ENCODE data around the gene RAB6B. TPM values are rescaled to one million over a fixed set of nuclear protein-coding genes. Genes with fewer than 3 reads are reported as not detected.

Gene RAB6B
- total RNA-seq, 1 experiment from 2014 or later: 5.2 TPM

DNA sequence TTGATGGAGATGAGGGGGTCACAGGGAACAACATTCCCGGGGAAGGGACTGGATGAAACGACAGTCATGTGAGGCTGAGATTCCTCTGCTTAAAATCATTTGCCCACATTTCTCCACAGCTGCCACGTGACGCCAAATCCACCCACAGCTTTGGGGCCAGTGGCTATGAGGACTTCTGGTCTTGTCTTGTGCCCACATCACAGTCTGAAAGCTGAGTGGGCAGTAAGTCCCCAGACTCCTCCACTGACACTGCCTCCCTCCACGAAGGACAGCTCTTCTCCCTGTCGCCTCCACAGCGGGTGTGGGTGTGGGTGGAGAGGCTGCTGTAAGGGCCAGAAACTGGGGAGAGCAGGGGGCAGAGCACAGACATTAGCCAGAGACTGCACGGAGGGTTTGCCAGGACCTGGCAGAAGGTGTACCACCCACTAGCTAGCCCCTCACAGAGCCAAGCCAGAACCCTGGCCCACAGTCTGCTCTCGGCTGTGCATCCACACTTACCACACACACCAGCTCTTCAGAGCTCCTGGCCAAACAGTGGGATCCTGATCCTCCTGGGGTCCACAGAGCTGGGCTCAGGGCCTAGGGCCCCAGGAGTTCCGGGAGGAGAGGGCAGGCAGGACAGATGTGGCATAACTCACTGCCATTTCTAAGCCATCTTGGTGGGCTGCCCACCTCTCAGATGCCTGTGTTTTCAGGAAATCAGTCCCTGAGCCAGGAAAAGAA lies 24.2 kb downstream of the RAB6B start:
- no peak for DNase-seq (ENCODE audit: low read depth, low spot score)
- in situ Hi-C loops (cut with HindIII; ENCODE audit: low pct_unique_long_range_greater_than_20kb, low sequenced_read_pairs): no loop called here

DNA sequence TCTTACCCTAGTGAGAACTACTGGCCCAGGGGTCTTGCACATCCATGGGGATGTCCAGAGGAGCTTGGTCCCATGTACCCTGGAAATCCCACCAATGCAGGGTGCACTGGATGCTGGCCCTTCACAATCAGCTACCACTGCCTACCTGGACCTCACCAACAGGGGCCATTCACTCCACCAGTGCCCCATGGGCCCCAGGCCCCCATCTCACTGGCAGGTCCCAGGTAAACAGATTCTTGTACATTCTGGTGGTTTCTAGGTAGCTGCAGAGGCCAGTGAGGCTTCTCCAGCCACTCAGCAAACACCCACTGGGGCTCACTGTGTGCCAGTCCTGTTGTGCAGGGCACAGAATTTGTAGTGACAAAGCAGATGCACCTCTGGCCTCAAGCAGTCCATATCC lies 24.9 kb downstream of the RAB6B start:
- in situ Hi-C loops (cut with HindIII; ENCODE audit: low pct_unique_long_range_greater_than_20kb, low sequenced_read_pairs): no loop called here
- no peak for DNase-seq (ENCODE audit: low read depth, low spot score)

DNA sequence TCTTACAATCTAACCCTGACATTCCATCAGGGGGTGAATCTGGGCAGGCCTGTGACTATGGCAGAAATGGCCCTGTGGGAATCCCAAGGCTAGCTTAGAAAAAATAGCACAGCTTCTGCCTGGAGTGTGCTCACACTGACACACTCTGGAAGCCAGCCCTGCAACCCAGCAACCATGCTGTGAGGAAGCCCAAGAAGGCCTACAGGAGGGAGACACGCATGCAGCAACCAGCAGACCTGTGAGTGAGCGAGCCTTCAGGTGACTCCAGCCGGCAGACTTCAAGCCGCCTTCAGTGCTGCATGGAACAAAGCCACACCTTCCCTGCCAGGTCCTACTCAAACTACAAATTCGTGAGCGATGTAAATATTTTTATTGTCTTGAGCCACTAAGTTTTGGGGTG lies 26.1 kb downstream of the RAB6B start:
- no peak for DNase-seq (ENCODE audit: low read depth, low spot score)
- in situ Hi-C loops (cut with HindIII; ENCODE audit: low pct_unique_long_range_greater_than_20kb, low sequenced_read_pairs): no loop called here

DNA sequence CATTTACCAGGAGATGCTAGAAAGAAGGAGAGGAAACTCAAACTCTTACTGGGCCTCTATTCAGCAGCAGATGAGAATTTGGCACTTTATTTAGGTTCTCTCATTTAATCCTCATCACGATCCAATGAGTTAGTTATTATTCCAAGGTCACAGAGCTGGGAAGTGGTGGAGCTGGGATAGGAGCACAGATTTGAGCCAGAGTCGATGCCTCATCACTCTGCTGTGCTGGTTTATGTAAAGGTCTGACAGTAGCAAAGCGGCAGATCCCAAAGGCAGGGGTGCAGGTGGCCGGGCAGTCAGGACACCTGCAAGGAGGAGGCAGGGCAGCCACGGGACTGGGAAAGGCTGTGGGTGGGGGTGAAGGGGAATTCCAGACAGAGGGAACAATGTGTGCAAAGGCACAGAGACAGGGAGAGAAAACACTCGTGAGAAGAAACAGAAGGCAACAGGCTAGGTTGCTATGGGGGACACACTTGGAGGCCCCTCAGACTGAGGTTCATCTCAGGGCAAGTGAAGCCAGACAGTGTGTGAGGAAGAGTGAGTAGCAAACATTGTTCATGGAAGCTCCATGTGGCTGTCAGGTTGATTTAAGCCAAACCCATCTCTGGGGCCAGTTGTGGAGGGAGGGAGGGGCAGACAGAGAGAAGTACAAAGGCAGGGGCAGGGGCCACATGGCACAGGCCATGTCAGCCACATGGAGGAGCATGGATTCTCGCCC lies 26.8 kb downstream of the RAB6B start:
- in situ Hi-C loops (cut with HindIII; ENCODE audit: low pct_unique_long_range_greater_than_20kb, low sequenced_read_pairs): no loop called here
- DNase-seq (ENCODE audit: low read depth, low spot score): no peak

DNA sequence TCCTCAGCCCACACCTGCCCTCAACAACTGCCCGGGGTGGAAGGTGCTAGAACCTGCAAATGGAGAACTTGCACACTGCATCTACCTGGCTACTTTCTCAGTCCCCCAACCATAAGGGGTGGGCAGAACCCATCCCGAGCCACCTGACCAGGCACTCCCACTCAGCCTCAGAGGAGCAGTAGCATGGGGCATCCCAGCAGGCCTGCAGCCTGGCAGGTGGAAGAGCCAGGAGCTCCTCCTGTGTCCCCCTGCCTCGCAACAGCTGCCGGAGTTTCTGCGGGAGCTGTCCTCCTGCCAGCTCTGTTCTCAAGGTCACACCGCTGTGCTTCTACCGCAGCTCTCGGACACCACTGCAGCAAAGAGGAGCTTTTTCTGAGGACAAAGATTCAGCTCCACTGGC lies 27.5 kb downstream of the RAB6B start:
- no peak for DNase-seq (ENCODE audit: low read depth, low spot score)
- in situ Hi-C loops (cut with HindIII; ENCODE audit: low pct_unique_long_range_greater_than_20kb, low sequenced_read_pairs): no loop called here

DNA sequence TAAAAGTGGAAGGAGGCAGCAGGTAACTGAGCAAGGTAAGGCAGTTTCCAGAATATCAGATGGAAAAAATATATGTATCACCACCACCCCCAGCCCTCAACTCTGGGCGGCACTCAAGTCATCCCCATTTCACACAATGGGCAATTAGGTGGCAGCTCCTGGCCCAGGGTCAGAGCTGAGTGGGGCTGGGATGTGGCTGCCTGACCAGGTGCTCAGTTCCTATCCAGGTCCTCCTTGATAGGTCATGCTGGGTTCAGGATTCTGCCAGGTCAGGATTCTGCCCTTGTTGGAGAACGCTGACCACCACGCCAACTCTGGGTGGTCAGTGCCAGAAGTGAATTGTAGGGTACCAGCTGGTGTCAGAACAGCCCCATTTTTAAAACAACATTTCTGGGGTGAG lies 29.5 kb downstream of the RAB6B start:
- in situ Hi-C loops (cut with HindIII; ENCODE audit: low pct_unique_long_range_greater_than_20kb, low sequenced_read_pairs): no loop called here
- no peak for DNase-seq (ENCODE audit: low read depth, low spot score)

DNA sequence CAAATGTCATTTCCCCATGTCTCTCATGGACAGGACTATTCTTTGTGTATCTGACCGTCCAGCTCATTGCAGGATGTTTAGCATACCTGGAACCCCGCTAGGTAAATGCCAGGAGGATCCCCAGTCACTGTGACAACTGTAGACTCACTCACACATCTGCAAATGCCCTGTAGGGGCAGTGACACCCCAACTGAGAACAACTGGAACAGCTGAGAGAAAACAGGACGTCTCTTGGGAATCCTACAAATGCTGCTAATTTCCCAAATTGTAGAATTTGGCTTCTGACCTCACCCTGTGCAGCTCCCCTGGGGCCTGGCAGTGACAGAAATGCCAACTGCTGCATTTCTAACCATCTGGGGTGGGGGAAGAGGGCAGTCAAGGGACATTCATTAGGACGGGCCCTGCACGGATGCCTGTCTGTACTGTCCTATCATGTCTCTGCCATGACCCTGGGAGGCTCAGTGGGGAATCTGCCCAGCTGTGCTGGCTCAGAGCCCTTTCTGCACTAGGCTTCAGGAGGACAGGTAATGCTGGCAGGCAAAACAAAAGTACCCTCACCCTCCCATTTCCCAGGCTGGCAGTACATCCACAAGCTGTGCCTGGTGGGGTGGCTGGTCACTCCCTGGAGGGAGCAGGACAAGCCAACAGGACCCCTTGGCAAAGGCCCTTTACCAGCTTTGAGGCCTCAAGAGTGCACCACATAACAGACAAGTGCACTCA lies 30.4 kb downstream of the RAB6B start:
- DNase-seq (ENCODE audit: low read depth, low spot score): no peak
- in situ Hi-C loops (cut with HindIII; ENCODE audit: low pct_unique_long_range_greater_than_20kb, low sequenced_read_pairs): no loop called here

DNA sequence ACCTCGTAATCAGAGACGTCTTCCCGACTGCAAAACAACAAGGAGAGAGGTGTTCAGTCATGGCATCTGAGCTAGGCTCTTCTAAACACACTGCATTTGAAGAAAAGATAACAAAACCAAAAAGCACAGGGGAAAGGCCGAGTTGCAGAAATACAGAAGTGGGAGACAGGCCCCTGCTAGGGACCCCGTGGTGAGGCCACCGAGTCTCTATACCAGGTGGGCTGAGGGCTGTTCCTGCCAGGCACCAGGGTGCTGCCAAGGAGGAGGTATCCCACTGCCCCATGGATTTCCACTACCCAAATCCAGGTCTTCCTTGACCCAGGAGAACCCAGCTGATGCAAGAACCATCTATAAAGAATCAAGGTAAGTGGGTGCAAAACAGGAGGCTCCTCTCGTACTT lies 31.1 kb downstream of the RAB6B start:
- DNase-seq (ENCODE audit: low read depth, low spot score): no peak
- in situ Hi-C loops (cut with HindIII; ENCODE audit: low pct_unique_long_range_greater_than_20kb, low sequenced_read_pairs): no loop called here

DNA sequence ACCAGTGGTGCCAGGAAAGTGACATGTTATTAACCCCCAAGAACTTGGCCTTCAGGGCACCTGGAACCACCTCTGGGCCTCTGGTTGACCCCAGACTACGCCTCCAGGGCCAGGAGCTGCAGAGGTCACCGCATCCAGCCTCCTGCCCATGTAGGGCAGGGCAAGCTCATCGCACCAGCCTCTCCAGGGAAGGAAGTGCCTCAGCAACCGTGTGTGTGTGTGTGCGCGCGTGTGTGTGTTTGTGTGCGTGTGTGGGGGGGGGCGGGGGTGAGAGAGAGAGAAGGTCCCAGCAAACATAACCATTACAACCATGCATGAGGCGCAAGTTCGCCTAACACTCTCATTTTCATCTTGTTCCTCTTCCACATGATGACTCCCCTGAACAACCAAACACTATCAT lies 31.8 kb downstream of the RAB6B start:
- in situ Hi-C loops (cut with HindIII; ENCODE audit: low pct_unique_long_range_greater_than_20kb, low sequenced_read_pairs): no loop called here

DNA sequence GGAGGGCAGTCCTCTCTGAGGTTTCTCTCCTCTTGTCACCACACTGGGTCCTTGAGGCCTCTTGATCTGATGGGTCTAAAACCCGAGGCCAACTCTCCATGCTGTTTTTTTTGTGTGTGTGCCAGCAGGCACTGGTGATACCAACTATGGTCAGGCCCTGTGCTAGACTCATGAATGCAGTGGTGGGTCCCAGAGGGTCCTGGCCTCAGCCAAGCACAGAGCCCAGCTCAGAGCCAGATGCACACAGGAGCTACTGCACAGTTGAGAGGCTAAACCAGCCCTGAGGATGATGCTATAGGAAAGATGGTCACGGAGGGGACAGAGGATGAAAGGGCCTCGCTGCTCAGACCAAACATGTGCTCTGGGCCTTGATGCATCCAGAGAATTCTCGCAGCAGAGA lies 33.5 kb downstream of the RAB6B start:
- DNase-seq (ENCODE audit: low read depth, low spot score): no peak
- in situ Hi-C loops (cut with HindIII; ENCODE audit: low pct_unique_long_range_greater_than_20kb, low sequenced_read_pairs): no loop called here

More for the DNA sequence above, 31.8 kb downstream of the RAB6B start:
- DNase-seq (ENCODE audit: low read depth, low spot score): no peak

DNA sequence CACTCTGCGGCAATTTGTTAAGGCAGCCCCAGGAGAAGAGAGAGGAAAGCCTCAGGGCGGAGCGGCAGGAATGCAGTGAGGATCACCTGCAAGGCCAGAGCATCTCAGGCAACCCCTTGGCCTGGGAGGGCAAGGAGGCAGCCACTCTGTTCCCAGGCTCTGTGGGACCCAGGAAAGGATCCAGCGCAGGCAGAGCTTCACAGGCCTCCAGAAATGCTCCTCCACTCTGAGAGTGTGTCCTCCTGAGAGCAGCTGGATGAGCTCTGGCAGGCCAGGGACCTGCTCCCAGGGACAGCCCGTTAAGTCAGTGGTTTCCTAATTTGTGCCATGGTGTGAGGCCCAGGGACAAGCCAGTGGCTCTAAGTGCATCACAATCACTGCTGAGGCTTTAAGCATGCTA lies 35.2 kb downstream of the RAB6B start:
- in situ Hi-C loops (cut with HindIII; ENCODE audit: low pct_unique_long_range_greater_than_20kb, low sequenced_read_pairs): no loop called here

DNA sequence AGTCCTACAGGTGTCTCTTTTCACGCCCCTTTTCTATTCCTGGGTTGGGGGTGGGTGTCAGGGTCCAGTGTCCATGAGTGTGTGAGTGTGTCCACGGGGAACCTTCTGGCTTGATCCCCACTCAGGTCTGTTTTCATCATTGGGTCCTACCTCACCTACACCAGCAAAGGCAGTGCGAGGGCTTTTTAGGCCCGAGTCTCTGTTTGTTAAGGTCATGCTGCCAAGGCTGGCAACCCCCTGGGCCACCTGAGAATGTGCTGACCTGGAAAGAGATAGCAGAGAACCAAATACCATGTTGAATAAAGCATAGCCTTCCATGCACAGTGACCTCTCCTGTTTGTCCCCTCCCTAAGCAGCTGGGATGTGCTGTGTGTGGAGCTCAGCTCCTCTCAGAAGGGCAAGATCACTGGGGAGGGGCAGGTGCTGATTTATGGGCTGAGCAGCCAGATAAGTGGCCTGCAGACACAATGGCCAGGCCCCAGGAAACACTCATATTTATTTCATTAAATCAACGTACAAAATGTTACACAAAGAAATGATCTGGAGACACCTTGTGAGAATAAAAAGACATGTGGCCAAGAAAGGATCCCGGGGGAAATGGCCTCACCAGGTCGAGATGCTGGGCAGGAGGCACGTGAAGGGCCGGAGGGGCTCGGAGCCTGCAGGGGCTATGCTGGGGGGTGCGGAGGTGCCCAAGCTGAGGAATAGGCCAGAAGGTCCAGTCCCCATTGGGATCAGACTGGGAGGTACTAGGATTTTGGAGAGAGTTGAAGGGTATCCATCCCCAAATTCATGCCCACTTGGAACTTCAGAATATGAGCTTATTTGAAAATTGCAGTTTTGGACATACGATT lies 36.1 kb downstream of the RAB6B start:
- in situ Hi-C loops (cut with HindIII; ENCODE audit: low pct_unique_long_range_greater_than_20kb, low sequenced_read_pairs): no loop called here
- DNase-seq (ENCODE audit: low read depth, low spot score): no peak

More for the DNA sequence above, 35.2 kb downstream of the RAB6B start:
- DNase-seq (ENCODE audit: low read depth, low spot score): no peak

DNA sequence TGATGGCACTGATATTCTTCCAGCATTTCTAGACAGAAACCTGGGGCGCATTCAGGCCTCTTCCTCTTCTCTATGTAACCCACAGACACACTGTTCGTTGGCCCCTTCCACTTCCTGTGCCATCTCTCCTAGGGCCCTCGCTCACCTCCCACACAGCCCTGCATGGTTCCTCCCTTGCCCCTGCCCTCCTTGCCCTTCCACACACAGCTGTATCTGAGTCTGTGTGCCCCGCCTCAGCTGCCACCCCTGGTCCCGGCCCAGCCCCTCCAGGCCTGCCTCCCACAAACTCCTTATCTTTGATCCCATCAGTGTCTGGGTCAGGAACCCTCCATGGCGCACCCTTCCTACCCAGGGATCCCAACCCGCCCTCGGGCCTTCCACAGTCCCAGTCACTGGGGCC lies 37.9 kb downstream of the RAB6B start:
- no peak for DNase-seq (ENCODE audit: low read depth, low spot score)
- in situ Hi-C loops (cut with HindIII; ENCODE audit: low pct_unique_long_range_greater_than_20kb, low sequenced_read_pairs): no loop called here

DNA sequence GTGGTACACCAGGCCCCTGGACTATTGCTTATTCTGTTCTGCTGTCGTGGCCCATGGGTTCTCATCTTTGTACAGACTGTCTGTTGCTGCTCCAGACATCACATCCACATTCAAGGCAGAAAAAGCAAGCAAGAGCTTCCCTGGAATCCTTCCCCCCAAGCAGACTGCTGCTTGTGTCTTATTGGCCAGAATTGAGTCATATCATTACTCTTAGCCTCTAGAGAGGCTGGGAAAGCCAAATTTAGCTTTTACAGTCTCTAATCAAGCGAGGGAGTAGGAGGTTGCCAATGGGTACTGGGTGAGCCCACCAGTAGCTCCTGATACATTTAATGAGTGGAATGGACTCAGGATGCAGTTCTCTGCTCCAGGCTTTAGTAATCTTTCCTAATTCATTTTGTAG lies 39.4 kb downstream of the RAB6B start:
- no peak for DNase-seq (ENCODE audit: low read depth, low spot score)
- in situ Hi-C loops (cut with HindIII; ENCODE audit: low pct_unique_long_range_greater_than_20kb, low sequenced_read_pairs): no loop called here

DNA sequence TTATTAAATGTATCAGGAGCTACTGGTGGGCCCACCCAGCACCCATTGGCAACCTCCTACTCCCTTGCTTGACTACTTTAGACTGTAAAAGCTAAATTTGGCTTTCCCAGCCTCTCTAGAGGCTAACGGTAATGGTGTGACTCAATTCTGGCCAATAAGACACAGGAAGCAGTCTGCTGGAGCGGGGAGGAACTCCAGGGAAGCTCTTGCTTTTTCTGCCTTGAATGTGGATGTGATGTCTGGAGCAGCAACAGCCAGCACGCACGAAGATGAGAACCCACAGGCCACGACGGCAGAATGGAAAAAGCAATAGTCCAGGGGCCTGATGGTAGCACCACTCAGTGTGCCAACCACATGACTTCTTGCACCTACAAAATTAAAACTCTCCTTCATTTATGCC lies 39.9 kb downstream of the RAB6B start:
- DNase-seq (ENCODE audit: low read depth, low spot score): no peak
- in situ Hi-C loops (cut with HindIII; ENCODE audit: low pct_unique_long_range_greater_than_20kb, low sequenced_read_pairs): no loop called here

DNA sequence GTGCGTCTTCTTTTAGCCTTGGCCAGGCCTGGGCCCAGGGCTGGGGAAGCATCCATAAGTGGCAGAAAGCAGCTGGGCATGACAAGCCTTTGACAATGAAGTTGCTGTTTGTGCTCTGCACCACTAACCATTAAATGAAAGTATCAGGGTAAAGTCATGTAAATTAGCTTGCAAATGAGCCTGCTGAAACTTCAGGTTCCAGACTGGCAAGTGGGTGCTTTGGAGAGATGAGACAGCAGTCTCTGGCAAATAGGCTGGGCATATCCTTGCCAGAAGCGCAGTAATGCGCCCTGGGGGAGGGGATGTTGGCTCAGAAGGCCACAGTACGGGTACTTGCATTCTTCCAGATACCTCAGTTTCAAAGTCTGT lies 40.7 kb downstream of the RAB6B start:
- in situ Hi-C loops (cut with HindIII; ENCODE audit: low pct_unique_long_range_greater_than_20kb, low sequenced_read_pairs): no loop called here

DNA sequence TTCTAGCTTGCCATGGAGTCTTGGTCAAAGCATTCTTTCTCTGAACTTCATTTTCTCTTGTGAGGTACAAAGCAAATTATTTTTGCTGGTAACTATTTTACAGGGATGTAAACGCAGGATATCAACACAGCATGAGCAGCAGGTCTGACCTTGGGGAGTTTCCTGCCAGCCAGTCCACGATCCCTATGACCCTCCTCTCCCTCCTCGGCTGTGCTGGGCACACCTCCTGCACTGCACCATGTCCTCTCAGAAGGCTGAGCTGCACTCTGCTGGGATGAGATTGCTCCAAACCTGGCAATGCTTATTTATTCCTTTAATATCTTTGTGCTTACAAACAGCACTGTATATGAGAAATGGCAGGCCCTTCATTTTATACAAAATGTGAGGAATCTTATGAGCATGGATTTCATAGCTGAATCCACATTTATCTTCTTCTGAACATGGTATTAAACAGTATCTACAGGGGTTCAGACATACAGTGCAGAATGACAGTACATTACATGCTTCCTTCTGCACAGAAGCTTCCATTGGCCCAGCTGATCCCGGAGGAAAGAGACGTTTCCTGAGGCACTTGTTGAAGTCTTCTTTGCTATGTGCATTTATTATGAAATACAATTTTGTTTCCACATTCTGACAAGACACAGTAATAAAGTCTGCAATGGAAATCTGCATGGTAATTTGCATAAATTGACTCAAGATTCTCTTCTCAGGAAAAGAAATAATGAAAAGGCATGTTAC lies 41.2 kb downstream of the RAB6B start:
- DNase-seq (ENCODE audit: low read depth, low spot score): no peak
- in situ Hi-C loops (cut with HindIII; ENCODE audit: low pct_unique_long_range_greater_than_20kb, low sequenced_read_pairs): no loop called here

More for the DNA sequence above, 40.7 kb downstream of the RAB6B start:
- no peak for DNase-seq (ENCODE audit: low read depth, low spot score)
